Neural cell (in vitro differentiated cells): ENCODE results near the gene CPZ. TPM values are rescaled to one million over a fixed set of nuclear protein-coding genes. Genes with fewer than 3 reads are reported as not detected.

Experiments used
- H2AFZ ChIP-seq: fragments of 200-600, 300-800 bp; sonication (generic), shearing (Covaris generic); 2 replicates; pipeline ENCODE4 v1.6.0; 2014; ENCODE audit warnings: low read depth, mild to moderate bottlenecking, antibody characterized with exemption, low read length, moderate library complexity
- H3F3A ChIP-seq: fragments of 200-600 bp; shearing (Covaris generic); 2 replicates; pipeline ENCODE4 v1.6.1; 2016; ENCODE audit warnings: mild to moderate bottlenecking, moderate library complexity, mixed read lengths, antibody characterized with exemption, low read length; ENCODE audit not compliant: insufficient read depth, poor library complexity, severe bottlenecking
- H3K27ac ChIP-seq: fragments of 200-600, 300-800 bp; sonication (generic), shearing (Covaris generic); 2 replicates; pipeline ENCODE4 v1.5.1; 2014; ENCODE audit warnings: mild to moderate bottlenecking, low read length, moderate library complexity
- H3K27me3 ChIP-seq: fragments of 300-800, 200-600 bp; sonication (generic), shearing (Covaris generic); 2 replicates; pipeline ENCODE4 v1.6.0; 2014; ENCODE audit warnings: mild to moderate bottlenecking, low read depth, low read length, moderate library complexity; ENCODE audit not compliant: insufficient read depth
- H3K36me3 ChIP-seq: fragments of 300-800, 200-600 bp; sonication (generic), shearing (Covaris generic); 2 replicates; pipeline ENCODE4 v1.5.1; 2014; ENCODE audit warnings: mild to moderate bottlenecking, antibody characterized with exemption, low read length, moderate library complexity; ENCODE audit not compliant: insufficient read depth
- H3K4me2 ChIP-seq: fragments of 300-800, 200-600 bp; sonication (generic), shearing (Covaris generic); 2 replicates; pipeline ENCODE4 v1.6.0; 2014; ENCODE audit warnings: mild to moderate bottlenecking, low read length
- H3K4me3 ChIP-seq: fragments of 300-800, 200-600 bp; sonication (generic), shearing (Covaris generic); 2 replicates; pipeline ENCODE4 v1.5.1; 2014; ENCODE audit warnings: mild to moderate bottlenecking, low read length, moderate library complexity
- H3K79me2 ChIP-seq: fragments of 200-600 bp; shearing (Covaris generic); replicated peaks from 2 replicates; pipeline ENCODE4 v1.6.0; 2014; ENCODE audit warnings: mild to moderate bottlenecking, low read length, moderate library complexity; ENCODE audit not compliant: insufficient read depth
- H3K9ac ChIP-seq: fragments of 300-800, 200-600 bp; sonication (generic), shearing (Covaris generic); 2 replicates; pipeline ENCODE4 v1.6.1; 2016; ENCODE audit warnings: mild to moderate bottlenecking, low read length, mixed read lengths
- H3K9me2 ChIP-seq: fragments of 200-600 bp; shearing (Covaris generic); 2 replicates; pipeline ENCODE4 v1.6.1; 2016; ENCODE audit warnings: mild to moderate bottlenecking, low read length, mixed read lengths; ENCODE audit not compliant: insufficient read depth
- H3K9me3 ChIP-seq: fragments of 200-600, 300-800 bp; sonication (generic), shearing (Covaris generic); 2 replicates; pipeline ENCODE4 v1.6.1; 2016; ENCODE audit warnings: mild to moderate bottlenecking, mixed run types, low read length, moderate library complexity, mixed read lengths
- H4K20me1 ChIP-seq: fragments of 200-600 bp; shearing (Covaris generic); 2 replicates; pipeline ENCODE4 v1.6.1; 2016; ENCODE audit warnings: mild to moderate bottlenecking, mixed run types; ENCODE audit not compliant: insufficient read depth
- CTCF ChIP-seq: fragments of 450-650 bp; IDR thresholded peaks from 2 replicates; pipeline ENCODE4 v1.5.1; 2014; ENCODE audit warnings: antibody characterized with exemption, mild to moderate bottlenecking, moderate library complexity; ENCODE audit not compliant: poor library complexity, severe bottlenecking
- EP300 ChIP-seq: fragments of 450-650 bp; conservative IDR thresholded peaks from 2 replicates; pipeline ENCODE4 v1.6.1; 2014; ENCODE audit warnings: antibody characterized with exemption, mild to moderate bottlenecking, moderate library complexity; ENCODE audit not compliant: poor library complexity, severe bottlenecking
- EZH2 ChIP-seq: fragments of 200-600, 300-800 bp; shearing (Covaris generic), sonication (generic); IDR thresholded peaks from 2 replicates; pipeline ENCODE4 v1.6.1; 2014; ENCODE audit warnings: antibody characterized with exemption, low read length, borderline replicate concordance, mild to moderate bottlenecking; ENCODE audit not compliant: insufficient read depth, poor library complexity, severe bottlenecking
- MXI1 ChIP-seq: fragments of 450-650 bp; conservative IDR thresholded peaks from 2 replicates; pipeline ENCODE4 v1.6.1; 2014; ENCODE audit warnings: antibody characterized with exemption, mild to moderate bottlenecking; ENCODE audit not compliant: poor library complexity, severe bottlenecking
- POLR2AphosphoS5 ChIP-seq: IDR thresholded peaks from 2 replicates; pipeline ENCODE4 v1.6.1; 2012
- RAD21 ChIP-seq: fragments of 450-650 bp; conservative IDR thresholded peaks from 2 replicates; pipeline ENCODE4 v1.6.1; 2014; ENCODE audit warnings: antibody characterized with exemption, mild to moderate bottlenecking, moderate library complexity
- REST ChIP-seq: IDR thresholded peaks from 2 replicates; pipeline ENCODE4 v1.6.1; 2012; ENCODE audit warnings: borderline replicate concordance
- SMC3 ChIP-seq: fragments of 450-650 bp; conservative IDR thresholded peaks from 2 replicates; pipeline ENCODE4 v1.6.1; 2014; ENCODE audit warnings: antibody characterized with exemption, mild to moderate bottlenecking, moderate library complexity; ENCODE audit not compliant: poor library complexity
- TAF1 ChIP-seq: IDR thresholded peaks from 2 replicates; pipeline ENCODE4 v1.6.1; 2012; ENCODE audit warnings: low read depth
- polyA plus RNA-seq: library from polyadenylated mRNA; depleted of rRNA; stranded (reverse); fragments of >200 nt; gene quantifications from 2 replicates; pipeline ENCODE4 v1.2.3, GENCODE V29; 2014

Gene CPZ
- polyA plus RNA-seq, 1 donor from 2014 or later = not detected

GRCh38 chr4:8664031-8664805 is 71.7 kb downstream of the CPZ start:
- Histone ChIP-seq H3K36me3 (no peaks in the 10 kb centered on the region), H3K4me2 (no peak overlapping the region), H3K79me2 (no peaks in the 10 kb centered on the region), H3K27me3 (no peaks in the 10 kb centered on the region), H3K27ac (no peak overlapping the region), H2AFZ (no peak overlapping the region), H3K9me2 (no peaks in the 10 kb centered on the region), H3K9ac (no peak overlapping the region), H4K20me1 (no peaks in the 10 kb centered on the region), H3F3A (no peaks in the 10 kb centered on the region), H3K4me3 (no peak overlapping the region), H3K9me3 (no peaks in the 10 kb centered on the region)
- TF ChIP-seq TAF1 (no peak), RAD21 (no peak), SMC3 (no peak), EP300 (no peak), EZH2 (no peak), POLR2AphosphoS5 (no peak), MXI1 (no peak), CTCF (no peak), REST (no peak)

- Histone ChIP-seq H4K20me1 (no peaks in the 10 kb centered on the region), H3F3A (no peaks in the 10 kb centered on the region), H3K4me3 (no peak overlapping the region), H3K9ac (no peak overlapping the region), H3K27ac (no peak overlapping the region), H3K9me3 (no peaks in the 10 kb centered on the region), H2AFZ (no peak overlapping the region), H3K79me2 (no peaks in the 10 kb centered on the region), H3K4me2 (no peak overlapping the region), H3K27me3 (no peaks in the 10 kb centered on the region), H3K9me2 (no peaks in the 10 kb centered on the region), H3K36me3 (no peaks in the 10 kb centered on the region)
- TF ChIP-seq TAF1 (no peak), RAD21 (no peak), POLR2AphosphoS5 (no peak), EZH2 (no peak), CTCF (no peak), EP300 (no peak), SMC3 (no peak), REST (no peak), MXI1 (no peak)
These were observed 72.4 kb downstream of the CPZ start for GRCh38 chr4:8664976-8665375.
